Measurements from ENCODE around the gene JPH3.

- TF ChIP-seq RCOR1 (IDR thresholded peaks at IDR 0.05; ENCODE audit: low read depth, low read length), result no peak
- no peak for TF ChIP-seq USF2 (IDR thresholded peaks at IDR 0.05)
- TF ChIP-seq MAX (IDR thresholded peaks at IDR 0.05), result no peak
- no peak for TF ChIP-seq POLR2A (IDR thresholded peaks at IDR 0.05; ENCODE audit: low read length)
- TF ChIP-seq CTCF (IDR thresholded peaks at IDR 0.05), result no peak
- TF ChIP-seq CBX2 (IDR thresholded peaks at IDR 0.05; ENCODE audit: borderline replicate concordance, low read depth), result no peak
- TF ChIP-seq RFX5 (IDR thresholded peaks at IDR 0.05), result no peak
- no peak for TF ChIP-seq RARB (CRISPR knock-in tag; IDR thresholded peaks at IDR 0.05)
These were observed 83.5 kb downstream of the JPH3 start for GRCh38 chr16:87685766-87686165.
